Mesothelial cell of epicardium (in vitro differentiated cells): ENCODE results near the gene CCL17. TPM values are rescaled to one million over a fixed set of nuclear protein-coding genes. Genes with fewer than 3 reads are reported as not detected.

ENCODE experiments used
- DNase-seq, 2 experiments: peaks; one replicate each; pipeline ENCODE4 v3.0.0; 2021; ENCODE audit warnings: low spot score in 2 of 2; ENCODE audit not compliant: unreplicated experiment in 2 of 2
- H3K27ac Mint-ChIP-seq: 2 replicates; pipeline ENCODE4 v1.8.0; 2021; ENCODE audit warnings: mixed read lengths
- H3K27me3 Mint-ChIP-seq: 2 replicates; pipeline ENCODE4 v1.8.0; 2021; ENCODE audit warnings: low read depth, mixed read lengths
- H3K36me3 Mint-ChIP-seq: 2 replicates; pipeline ENCODE4 v1.8.0; 2021; ENCODE audit warnings: mixed read lengths
- H3K4me1 Mint-ChIP-seq: 2 replicates; pipeline ENCODE4 v1.8.0; 2021; ENCODE audit warnings: mixed read lengths
- H3K4me3 Mint-ChIP-seq: 2 replicates; pipeline ENCODE4 v1.8.0; 2021; ENCODE audit warnings: mild to moderate bottlenecking, moderate library complexity, mixed read lengths
- H3K9me3 Mint-ChIP-seq: 2 replicates; pipeline ENCODE4 v1.8.0; 2021; ENCODE audit warnings: mixed read lengths
- CTCF ChIP-seq: fragments of 200-600 bp; sonication (generic); IDR thresholded peaks from one replicate; pipeline ENCODE4 v1.5.0; 2021; ENCODE audit warnings: antibody characterized with exemption; ENCODE audit not compliant: unreplicated experiment
- total RNA-seq: library from RNA; stranded (reverse); gene quantifications from 3 replicates; pipeline ENCODE4 v1.2.1, GENCODE V29; 2021

CCL17 gene
- total RNA-seq, 1 donor from 2014 or later = not detected

- no peak for DNase-seq
- no peak for TF ChIP-seq CTCF
- H3K27ac Mint-ChIP-seq = no peak overlapping the region
- no peaks in the 10 kb centered on the region for H3K27me3 Mint-ChIP-seq
- H3K4me3 Mint-ChIP-seq = no peak overlapping the region
- peaks cover 35% of the 10 kb centered on the region for H3K4me1 Mint-ChIP-seq
- H3K36me3 Mint-ChIP-seq = no peaks in the 10 kb centered on the region
- no peaks in the 10 kb centered on the region for H3K9me3 Mint-ChIP-seq
Observed at GRCh38 chr16:57376313-57376818, 28.2 kb upstream of the CCL17 start.

GRCh38 chr16:57377080-57377841, 27.3 kb upstream of the CCL17 start:
- Mint-ChIP-seq H3K4me1 (peaks cover 32% of the 10 kb centered on the region), H3K4me3 (no peak overlapping the region), H3K27ac (peak overlapping the region; percentile 86), H3K36me3 (no peaks in the 10 kb centered on the region), H3K27me3 (no peaks in the 10 kb centered on the region), H3K9me3 (no peaks in the 10 kb centered on the region)
- no peak for DNase-seq
- no peak for TF ChIP-seq CTCF

GRCh38 chr16:57379579-57379978, 25.0 kb upstream of the CCL17 start:
- Mint-ChIP-seq H3K4me3 (no peak overlapping the region), H3K36me3 (no peaks in the 10 kb centered on the region), H3K9me3 (no peaks in the 10 kb centered on the region), H3K27ac (no peak overlapping the region), H3K4me1 (peaks cover 14% of the 10 kb centered on the region), H3K27me3 (no peaks in the 10 kb centered on the region)
- no peak for TF ChIP-seq CTCF
- DNase-seq = no peak

GRCh38 chr16:57380671-57381462, 23.7 kb upstream of the CCL17 start:
- DNase-seq = no peak
- Mint-ChIP-seq H3K27ac (no peak overlapping the region), H3K4me1 (peaks cover 14% of the 10 kb centered on the region), H3K36me3 (no peaks in the 10 kb centered on the region), H3K27me3 (no peaks in the 10 kb centered on the region), H3K4me3 (no peak overlapping the region), H3K9me3 (no peaks in the 10 kb centered on the region)
- TF ChIP-seq CTCF = no peak

GRCh38 chr16:57381791-57382534, 22.6 kb upstream of the CCL17 start:
- no peak for DNase-seq
- Mint-ChIP-seq H3K4me1 (peaks cover 18% of the 10 kb centered on the region), H3K27me3 (no peaks in the 10 kb centered on the region), H3K4me3 (no peak overlapping the region), H3K36me3 (no peaks in the 10 kb centered on the region), H3K9me3 (no peaks in the 10 kb centered on the region), H3K27ac (no peak overlapping the region)
- TF ChIP-seq CTCF = no peak
